Measurements from ENCODE around the gene ZNF581.

The ZNF581 gene

DNA sequence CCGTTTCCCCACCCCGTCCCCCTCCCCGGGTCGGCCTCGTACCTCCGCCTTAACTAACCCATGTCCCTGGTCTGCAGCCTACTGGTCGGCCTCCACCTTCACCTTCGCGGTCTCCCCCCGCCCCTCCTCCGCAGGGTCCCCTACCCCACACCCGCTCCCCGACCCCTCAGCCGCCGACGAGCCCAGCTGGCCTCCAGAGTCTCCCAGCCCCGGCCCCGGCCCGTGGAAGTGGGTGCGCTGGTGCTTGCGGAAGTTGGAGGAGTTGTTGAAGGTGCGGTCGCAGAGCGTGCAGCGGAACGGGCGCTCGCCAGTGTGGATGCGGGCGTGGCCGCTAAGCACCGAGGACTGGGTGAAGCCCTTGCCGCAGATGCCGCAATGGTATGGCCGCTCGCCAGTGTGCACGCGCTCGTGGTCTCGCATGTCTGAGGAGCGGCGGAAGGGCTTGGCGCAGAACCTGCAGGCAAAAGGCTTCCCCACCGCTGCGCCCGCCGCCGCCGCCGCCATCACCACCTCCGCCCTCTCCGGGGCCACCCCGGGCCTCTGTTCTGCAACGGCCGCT lies 21.7 kb upstream of the ZNF581 start:
- H3K27me3 ChIP-seq (ENCODE audit: control insufficient read depth in 1 of 2, insufficient read depth in 1 of 2, low read length in 2 of 2) = no peaks in the 10 kb centered on the region
- H3K79me1 ChIP-seq (replicated peaks; ENCODE audit: low read length, poor library complexity, severe bottlenecking) = peaks cover 25% of the 10 kb centered on the region
- no peak overlapping the region for H3K4me3 ChIP-seq (ENCODE audit: insufficient read depth in 1 of 2, low read depth in 1 of 2, low read length in 2 of 2)
- H2BK15ac ChIP-seq (ENCODE audit: low read depth, poor library complexity, severe bottlenecking) = no peak overlapping the region
- H3K36me3 ChIP-seq (ENCODE audit: control insufficient read depth in 1 of 2, insufficient read depth in 2 of 2, low read depth in 1 of 2, low read length in 2 of 2) = peaks cover 17 to 39% of the 10 kb centered on the region in 2 experiments
- H2BK12ac ChIP-seq (ENCODE audit: low read length in 2 of 2) = no peak overlapping the region
- H4K8ac ChIP-seq (ENCODE audit: low read length) = no peak overlapping the region
- WGBS = 96% methylated on average over 55 of the region's 55 CpGs
- no peak overlapping the region for H2AK5ac ChIP-seq (ENCODE audit: low read length, severe bottlenecking)
- H4K91ac ChIP-seq (ENCODE audit: low read length) = no peak overlapping the region
- H3K4me1 ChIP-seq (ENCODE audit: control insufficient read depth, insufficient read depth, low read depth, low read length) = peaks cover 7% of the 10 kb centered on the region
- no peak overlapping the region for H3K14ac ChIP-seq (ENCODE audit: low read length in 2 of 2)
- no peak overlapping the region for H3K27ac ChIP-seq (ENCODE audit: low read length, poor library complexity, severe bottlenecking)
- DNase-seq = no peak
- no peak overlapping the region for H2BK120ac ChIP-seq (ENCODE audit: low read depth, low read length)
- no peak overlapping the region for H2AFZ ChIP-seq (ENCODE audit: low read depth, low read length)
- no peak overlapping the region for H3K18ac ChIP-seq (ENCODE audit: low read depth in 1 of 2, low read length in 2 of 2)
- H3K4ac ChIP-seq (ENCODE audit: low read depth in 1 of 2, low read length in 2 of 2) = no peak overlapping the region
- no peak overlapping the region for H3K9ac ChIP-seq (ENCODE audit: low read length)
- no peak overlapping the region for H3K4me2 ChIP-seq (ENCODE audit: low read length, poor library complexity, severe bottlenecking)
- H3K9me3 ChIP-seq (ENCODE audit: control insufficient read depth, low read length) = no peaks in the 10 kb centered on the region
- H2BK5ac ChIP-seq (ENCODE audit: low read depth, low read length, poor library complexity, severe bottlenecking) = no peak overlapping the region
- no peak overlapping the region for H3K23ac ChIP-seq (ENCODE audit: low read length in 2 of 2)

DNA sequence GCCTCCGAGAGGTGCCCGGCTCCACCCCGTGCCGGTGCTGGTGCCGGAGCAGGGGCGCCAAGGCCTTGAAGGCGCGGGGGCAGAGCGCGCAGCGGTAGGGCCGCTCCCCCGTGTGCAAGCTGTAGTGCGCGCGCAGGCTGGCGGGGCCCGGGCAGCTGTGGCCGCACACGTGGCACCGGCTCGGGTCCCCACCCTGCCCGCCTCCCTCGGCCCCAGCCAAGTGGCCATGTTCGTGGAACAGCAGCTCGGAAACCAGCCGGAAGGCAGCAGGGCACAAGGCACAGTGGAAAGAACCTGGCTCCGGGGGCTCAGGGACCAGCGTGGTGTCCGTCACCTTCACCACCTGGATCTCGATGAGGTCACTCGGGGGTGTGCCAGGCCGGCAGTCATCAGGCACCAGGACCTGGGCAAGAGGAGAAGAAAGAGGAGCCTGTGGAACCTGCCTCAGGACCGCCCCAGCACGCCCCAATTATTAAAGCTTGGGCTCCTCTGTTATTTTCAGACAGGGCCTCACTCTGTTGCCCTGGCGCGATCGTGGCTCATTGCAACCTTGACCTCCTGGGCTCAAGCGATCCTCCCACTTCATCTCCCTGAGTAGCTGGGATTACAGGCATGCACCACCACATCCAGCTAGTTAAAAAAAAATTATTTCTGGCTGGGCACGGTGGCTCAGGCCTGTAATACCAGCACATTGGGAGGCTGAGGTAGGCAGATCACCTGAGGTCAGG lies 21.0 kb upstream of the ZNF581 start:
- Histone ChIP-seq H2AFZ (ENCODE audit: low read depth, low read length) (no peak overlapping the region), H3K27ac (ENCODE audit: low read length, poor library complexity, severe bottlenecking) (no peak overlapping the region), H2BK5ac (ENCODE audit: low read depth, low read length, poor library complexity, severe bottlenecking) (no peak overlapping the region), H3K36me3 (ENCODE audit: control insufficient read depth in 1 of 2, insufficient read depth in 2 of 2, low read depth in 1 of 2, low read length in 2 of 2) (peaks cover 12 to 32% of the 10 kb centered on the region in 2 experiments), H3K4me1 (ENCODE audit: control insufficient read depth, insufficient read depth, low read depth, low read length) (peaks cover 7% of the 10 kb centered on the region), H3K4me2 (ENCODE audit: low read length, poor library complexity, severe bottlenecking) (no peak overlapping the region), H2BK120ac (ENCODE audit: low read depth, low read length) (no peak overlapping the region), H4K91ac (ENCODE audit: low read length) (no peak overlapping the region), H3K27me3 (ENCODE audit: control insufficient read depth in 1 of 2, insufficient read depth in 1 of 2, low read length in 2 of 2) (no peaks in the 10 kb centered on the region), H3K79me1 (replicated peaks; ENCODE audit: low read length, poor library complexity, severe bottlenecking) (peaks cover 20% of the 10 kb centered on the region), H2BK15ac (ENCODE audit: low read depth, poor library complexity, severe bottlenecking) (no peak overlapping the region), H3K4ac (ENCODE audit: low read depth in 1 of 2, low read length in 2 of 2) (no peak overlapping the region), H3K9me3 (ENCODE audit: control insufficient read depth, low read length) (no peaks in the 10 kb centered on the region), H2BK12ac (ENCODE audit: low read length in 2 of 2) (no peak overlapping the region), H2AK5ac (ENCODE audit: low read length, severe bottlenecking) (no peak overlapping the region), H3K18ac (ENCODE audit: low read depth in 1 of 2, low read length in 2 of 2) (no peak overlapping the region), H4K8ac (ENCODE audit: low read length) (no peak overlapping the region), H3K23ac (ENCODE audit: low read length in 2 of 2) (no peak overlapping the region), H3K14ac (ENCODE audit: low read length in 2 of 2) (no peak overlapping the region), H3K9ac (ENCODE audit: low read length) (no peak overlapping the region), H3K4me3 (ENCODE audit: insufficient read depth in 1 of 2, low read depth in 1 of 2, low read length in 2 of 2) (no peak overlapping the region)
- DNase-seq = no peak
- 96% methylated on average over 40 of the region's 40 CpGs for WGBS

DNA sequence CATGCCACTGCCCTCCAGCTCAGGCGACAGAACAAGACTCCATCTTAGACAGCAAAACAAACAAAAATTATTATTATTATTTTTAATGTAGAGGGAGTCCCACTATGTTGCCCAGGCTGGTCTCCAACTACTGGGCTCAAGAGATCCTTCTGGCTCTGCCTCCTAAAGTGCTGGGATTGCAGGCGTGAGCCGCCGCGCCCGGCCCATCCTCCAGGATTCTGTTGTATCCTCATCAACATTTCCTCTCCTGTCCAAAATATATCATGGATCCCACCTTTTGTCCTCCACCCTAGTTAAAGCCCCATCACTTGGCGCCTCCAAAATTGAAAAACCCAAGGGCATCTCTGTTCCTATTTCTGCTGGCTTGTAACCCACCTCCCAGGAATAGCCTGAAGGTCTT lies 20.3 kb upstream of the ZNF581 start:
- H3K14ac ChIP-seq (ENCODE audit: low read length in 2 of 2) = no peak overlapping the region
- no peak overlapping the region for H2AFZ ChIP-seq (ENCODE audit: low read depth, low read length)
- H3K4me2 ChIP-seq (ENCODE audit: low read length, poor library complexity, severe bottlenecking) = no peak overlapping the region
- no peaks in the 10 kb centered on the region for H3K9me3 ChIP-seq (ENCODE audit: control insufficient read depth, low read length)
- no peak overlapping the region for H2BK5ac ChIP-seq (ENCODE audit: low read depth, low read length, poor library complexity, severe bottlenecking)
- no peaks in the 10 kb centered on the region for H3K27me3 ChIP-seq (ENCODE audit: control insufficient read depth in 1 of 2, insufficient read depth in 1 of 2, low read length in 2 of 2)
- WGBS = 96% methylated on average over 6 of the region's 7 CpGs
- H2AK5ac ChIP-seq (ENCODE audit: low read length, severe bottlenecking) = no peak overlapping the region
- no peak overlapping the region for H3K23ac ChIP-seq (ENCODE audit: low read length in 2 of 2)
- no peak overlapping the region for H4K8ac ChIP-seq (ENCODE audit: low read length)
- peaks cover 7% of the 10 kb centered on the region for H3K4me1 ChIP-seq (ENCODE audit: control insufficient read depth, insufficient read depth, low read depth, low read length)
- peaks cover 8 to 27% of the 10 kb centered on the region in 2 experiments for H3K36me3 ChIP-seq (ENCODE audit: control insufficient read depth in 1 of 2, insufficient read depth in 2 of 2, low read depth in 1 of 2, low read length in 2 of 2)
- no peak overlapping the region for H2BK120ac ChIP-seq (ENCODE audit: low read depth, low read length)
- no peak overlapping the region for H3K27ac ChIP-seq (ENCODE audit: low read length, poor library complexity, severe bottlenecking)
- H3K4ac ChIP-seq (ENCODE audit: low read depth in 1 of 2, low read length in 2 of 2) = no peak overlapping the region
- H4K91ac ChIP-seq (ENCODE audit: low read length) = no peak overlapping the region
- no peak overlapping the region for H2BK15ac ChIP-seq (ENCODE audit: low read depth, poor library complexity, severe bottlenecking)
- peaks cover 20% of the 10 kb centered on the region for H3K79me1 ChIP-seq (replicated peaks; ENCODE audit: low read length, poor library complexity, severe bottlenecking)
- no peak for DNase-seq
- H2BK12ac ChIP-seq (ENCODE audit: low read length in 2 of 2) = no peak overlapping the region
- no peak overlapping the region for H3K4me3 ChIP-seq (ENCODE audit: insufficient read depth in 1 of 2, low read depth in 1 of 2, low read length in 2 of 2)
- no peak overlapping the region for H3K9ac ChIP-seq (ENCODE audit: low read length)
- H3K18ac ChIP-seq (ENCODE audit: low read depth in 1 of 2, low read length in 2 of 2) = no peak overlapping the region

DNA sequence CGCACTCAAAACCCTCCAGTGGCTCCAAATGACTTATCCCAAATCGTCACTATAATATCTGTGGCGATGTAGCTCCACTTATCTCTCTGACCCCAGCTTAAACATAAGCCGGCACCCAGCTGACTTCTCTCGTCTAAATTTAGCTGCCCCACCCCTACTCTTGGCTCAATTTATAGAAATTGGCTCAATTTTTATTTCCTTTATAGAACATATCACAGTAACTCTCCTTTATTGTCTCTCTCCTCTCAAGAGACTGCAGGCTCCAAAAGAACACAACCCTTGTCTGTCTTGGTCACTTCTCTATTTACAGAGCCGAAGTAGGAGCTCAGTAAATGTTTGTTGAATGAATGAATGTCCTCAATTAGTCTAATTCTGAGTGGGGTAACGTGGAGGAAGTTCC lies 19.9 kb upstream of the ZNF581 start:
- Histone ChIP-seq H3K27ac (ENCODE audit: low read length, poor library complexity, severe bottlenecking) (no peak overlapping the region), H3K4me2 (ENCODE audit: low read length, poor library complexity, severe bottlenecking) (no peak overlapping the region), H3K79me1 (replicated peaks; ENCODE audit: low read length, poor library complexity, severe bottlenecking) (peaks cover 18% of the 10 kb centered on the region), H3K14ac (ENCODE audit: low read length in 2 of 2) (no peak overlapping the region), H2AFZ (ENCODE audit: low read depth, low read length) (no peak overlapping the region), H3K18ac (ENCODE audit: low read depth in 1 of 2, low read length in 2 of 2) (no peak overlapping the region), H4K91ac (ENCODE audit: low read length) (no peak overlapping the region), H3K9ac (ENCODE audit: low read length) (no peak overlapping the region), H2BK15ac (ENCODE audit: low read depth, poor library complexity, severe bottlenecking) (no peak overlapping the region), H3K27me3 (ENCODE audit: control insufficient read depth in 1 of 2, insufficient read depth in 1 of 2, low read length in 2 of 2) (no peaks in the 10 kb centered on the region), H3K4me1 (ENCODE audit: control insufficient read depth, insufficient read depth, low read depth, low read length) (peaks cover 7% of the 10 kb centered on the region), H3K9me3 (ENCODE audit: control insufficient read depth, low read length) (no peaks in the 10 kb centered on the region), H2BK120ac (ENCODE audit: low read depth, low read length) (no peak overlapping the region), H4K8ac (ENCODE audit: low read length) (no peak overlapping the region), H3K4ac (ENCODE audit: low read depth in 1 of 2, low read length in 2 of 2) (no peak overlapping the region), H2AK5ac (ENCODE audit: low read length, severe bottlenecking) (peak overlapping the region; percentile 43), H3K4me3 (ENCODE audit: insufficient read depth in 1 of 2, low read depth in 1 of 2, low read length in 2 of 2) (peak overlapping the region in 1 of 2 experiments; percentile 39), H2BK12ac (ENCODE audit: low read length in 2 of 2) (no peak overlapping the region), H2BK5ac (ENCODE audit: low read depth, low read length, poor library complexity, severe bottlenecking) (no peak overlapping the region), H3K36me3 (ENCODE audit: control insufficient read depth in 1 of 2, insufficient read depth in 2 of 2, low read depth in 1 of 2, low read length in 2 of 2) (peaks cover 8 to 27% of the 10 kb centered on the region in 2 experiments), H3K23ac (ENCODE audit: low read length in 2 of 2) (no peak overlapping the region)
- DNase-seq = no peak
- 92% methylated on average over 6 of the region's 7 CpGs for WGBS

Data from mesenchymal stem cell (in vitro differentiated cells and primary cell).